CD4-positive, alpha-beta memory T cell (primary cell): Measurements from ENCODE around the gene SLC28A1. TPM values are rescaled to one million over a fixed set of nuclear protein-coding genes. Genes with fewer than 3 reads are reported as not detected.

Source experiments
- CTCF ChIA-PET: fragments of 350-600 bp; sonication (Branson Sonifier 250); formaldehyde crosslinking; loops from one replicate; lab custom pipeline; 2021; ENCODE audit warnings: inconsistent platforms; ENCODE audit not compliant: partially characterized antibody; lab: Charles Lee
- POLR2A ChIA-PET: fragments of 350-600 bp; sonication (Branson Sonifier 250); formaldehyde crosslinking; loops from one replicate; lab custom pipeline; 2021; ENCODE audit not compliant: partially characterized antibody; lab: Charles Lee
- DNase-seq, 5 donors: peaks; one replicate each; pipeline versions ENCODE4 v3.0.0 to v3.0.0-alpha.2; 2020 to 2022; ENCODE audit warnings: mixed read lengths in 1 of 5
- H3K27ac ChIP-seq: one replicate; pipeline ENCODE4 v1.7.0; 2013; ENCODE audit warnings: low read depth, low read length
- H3K27me3 ChIP-seq: 2 replicates; pipeline ENCODE4 v1.7.0; 2013; ENCODE audit warnings: mild to moderate bottlenecking, low read length, moderate library complexity; ENCODE audit not compliant: insufficient read depth
- H3K36me3 ChIP-seq: 2 replicates; pipeline ENCODE4 v1.7.0; 2013; ENCODE audit warnings: mild to moderate bottlenecking, low read length, moderate library complexity; ENCODE audit not compliant: insufficient read depth
- H3K4me1 ChIP-seq: 2 replicates; pipeline ENCODE4 v1.7.0; 2013; ENCODE audit warnings: mild to moderate bottlenecking, low read length, moderate library complexity; ENCODE audit not compliant: insufficient read depth
- H3K4me3 ChIP-seq, 2 donors: one replicate each; pipeline ENCODE4 v1.7.0; 2013; ENCODE audit warnings: low read length in 2 of 2, mild to moderate bottlenecking in 1 of 2
- H3K9me3 ChIP-seq, 2 donors: one replicate each; pipeline ENCODE4 v1.7.0; 2013; ENCODE audit warnings: low read length in 2 of 2, control low read depth in 1 of 2; ENCODE audit not compliant: control insufficient read depth in 1 of 2
- H3K27ac Mint-ChIP-seq, 7 donors: one replicate each; pipeline ENCODE4 v1.8.0; 2020 to 2021; ENCODE audit warnings: mixed read lengths in 7 of 7, mild to moderate bottlenecking in 6 of 7, inconsistent platforms in 3 of 7, moderate library complexity in 3 of 7
- H3K27me3 Mint-ChIP-seq, 2 donors: one replicate each; pipeline ENCODE4 v1.8.0; 2020 to 2021; ENCODE audit warnings: mixed read lengths in 2 of 2
- H3K36me3 Mint-ChIP-seq, 2 donors: one replicate each; pipeline ENCODE4 v1.8.0; 2020 to 2021; ENCODE audit warnings: mixed read lengths in 2 of 2, inconsistent platforms in 1 of 2, mild to moderate bottlenecking in 1 of 2
- H3K4me1 Mint-ChIP-seq, 4 donors: one replicate each; pipeline ENCODE4 v1.8.0; 2020 to 2021; ENCODE audit warnings: mixed read lengths in 4 of 4, mild to moderate bottlenecking in 1 of 4
- H3K4me3 Mint-ChIP-seq, 8 donors: one replicate each; pipeline ENCODE4 v1.8.0; 2020 to 2021; ENCODE audit warnings: mixed read lengths in 8 of 8, mild to moderate bottlenecking in 7 of 8, moderate library complexity in 6 of 8, inconsistent platforms in 3 of 8
- H3K9me3 Mint-ChIP-seq, 8 donors: one replicate each; pipeline ENCODE4 v1.8.0; 2020 to 2021; ENCODE audit warnings: mixed read lengths in 8 of 8, mild to moderate bottlenecking in 5 of 8, inconsistent platforms in 3 of 8, moderate library complexity in 1 of 8
- intact Hi-C: fragments of 100-400 bp; cut with micrococcal nuclease; formaldehyde crosslinking; loops from one replicate; pipeline ENCODE4 v1.15.1; 2023
- polyA plus RNA-seq, 2 donors: library from polyadenylated mRNA; unstranded; fragments of 300-500 nt; fragmentation: Illumina TruSeq; gene quantifications; one replicate each; pipeline ENCODE4 v1.2.3, GENCODE V29; 2021
- total RNA-seq, 2 experiments: library from RNA; stranded (reverse); gene quantifications; one replicate each; pipeline ENCODE4 v1.2.3, GENCODE V29; 2021

Gene SLC28A1
- total and polyA plus RNA-seq, 4 experiments from 2014 or later: not detected

GRCh38 chr15:84886211-84886983 is 1.9 kb downstream of the SLC28A1 start:
- DNase-seq: no peak
- no peaks in the 10 kb centered on the region for H3K4me1 Mint-ChIP-seq
- no peaks in the 10 kb centered on the region for H3K4me1 ChIP-seq
- CTCF ChIA-PET: no interaction called here
- H3K9me3 Mint-ChIP-seq: no peaks in the 10 kb centered on the region
- H3K27me3 Mint-ChIP-seq: peaks cover 0 to 3% of the 10 kb centered on the region in 2 donors
- no peaks in the 10 kb centered on the region for H3K36me3 Mint-ChIP-seq
- no peaks in the 10 kb centered on the region for H3K36me3 ChIP-seq
- H3K9me3 ChIP-seq: no peaks in the 10 kb centered on the region
- no peak overlapping the region for H3K27ac ChIP-seq
- POLR2A ChIA-PET: no interaction called here
- H3K27me3 ChIP-seq: no peaks in the 10 kb centered on the region
- no peak overlapping the region for H3K4me3 ChIP-seq
- intact Hi-C loops: no loop called here
- no peak overlapping the region for H3K27ac Mint-ChIP-seq
- H3K4me3 Mint-ChIP-seq: no peak overlapping the region

GRCh38 chr15:84886984-84887299 is 2.5 kb downstream of the SLC28A1 start:
- Histone ChIP-seq H3K4me1 (no peaks in the 10 kb centered on the region), H3K4me3 (no peak overlapping the region), H3K27me3 (no peaks in the 10 kb centered on the region), H3K36me3 (no peaks in the 10 kb centered on the region), H3K9me3 (no peaks in the 10 kb centered on the region), H3K27ac (no peak overlapping the region)
- no peaks in the 10 kb centered on the region for H3K9me3 Mint-ChIP-seq
- no peak overlapping the region for H3K27ac Mint-ChIP-seq
- H3K27me3 Mint-ChIP-seq: peaks cover 0 to 8% of the 10 kb centered on the region in 2 donors
- CTCF ChIA-PET: no interaction called here
- no peak for DNase-seq
- POLR2A ChIA-PET: no interaction called here
- H3K4me3 Mint-ChIP-seq: no peak overlapping the region
- intact Hi-C loops: no loop called here
- H3K4me1 Mint-ChIP-seq: no peaks in the 10 kb centered on the region
- H3K36me3 Mint-ChIP-seq: no peaks in the 10 kb centered on the region

- no peak overlapping the region for H3K27ac Mint-ChIP-seq
- Histone ChIP-seq H3K36me3 (no peaks in the 10 kb centered on the region), H3K9me3 (no peaks in the 10 kb centered on the region), H3K4me1 (no peaks in the 10 kb centered on the region), H3K27me3 (no peaks in the 10 kb centered on the region), H3K27ac (no peak overlapping the region), H3K4me3 (no peak overlapping the region)
- H3K4me1 Mint-ChIP-seq: no peaks in the 10 kb centered on the region
- H3K36me3 Mint-ChIP-seq: no peaks in the 10 kb centered on the region
- no peaks in the 10 kb centered on the region for H3K9me3 Mint-ChIP-seq
- H3K27me3 Mint-ChIP-seq: peaks cover 0 to 8% of the 10 kb centered on the region in 2 donors
- DNase-seq: no peak
- ChIA-PET CTCF (no interaction called here), POLR2A (no interaction called here)
- intact Hi-C loops: no loop called here
- no peak overlapping the region for H3K4me3 Mint-ChIP-seq
Measured at GRCh38 chr15:84887938-84888337, 3.5 kb downstream of the SLC28A1 start.

GRCh38 chr15:84888639-84889038 is 4.2 kb downstream of the SLC28A1 start:
- no peak for DNase-seq
- Histone ChIP-seq H3K4me1 (no peaks in the 10 kb centered on the region), H3K27ac (no peak overlapping the region), H3K36me3 (no peaks in the 10 kb centered on the region), H3K9me3 (no peaks in the 10 kb centered on the region), H3K4me3 (no peak overlapping the region), H3K27me3 (no peaks in the 10 kb centered on the region)
- Mint-ChIP-seq H3K4me3 (no peak overlapping the region), H3K9me3 (no peaks in the 10 kb centered on the region), H3K27ac (no peak overlapping the region), H3K36me3 (no peaks in the 10 kb centered on the region), H3K4me1 (no peaks in the 10 kb centered on the region), H3K27me3 (peaks cover 0 to 8% of the 10 kb centered on the region in 2 donors)
- ChIA-PET CTCF (no interaction called here), POLR2A (no interaction called here)
- intact Hi-C loops: no loop called here

- H3K27me3 Mint-ChIP-seq: peaks cover 0 to 10% of the 10 kb centered on the region in 2 donors
- no peaks in the 10 kb centered on the region for H3K27me3 ChIP-seq
- H3K27ac ChIP-seq: no peak overlapping the region
- H3K9me3 ChIP-seq: no peaks in the 10 kb centered on the region
- no peaks in the 10 kb centered on the region for H3K9me3 Mint-ChIP-seq
- no peaks in the 10 kb centered on the region for H3K4me1 ChIP-seq
- DNase-seq: no peak
- no peaks in the 10 kb centered on the region for H3K36me3 ChIP-seq
- no peak overlapping the region for H3K27ac Mint-ChIP-seq
- no peaks in the 10 kb centered on the region for H3K4me1 Mint-ChIP-seq
- intact Hi-C loops: no loop called here
- H3K36me3 Mint-ChIP-seq: no peaks in the 10 kb centered on the region
- ChIA-PET POLR2A (no interaction called here), CTCF (interaction anchor here (1.5 kb wide), 1 partner anchor 9 kb away, joined by 4 read pairs; no protein-coding TSS in a partner anchor)
- H3K4me3 ChIP-seq: no peak overlapping the region
- H3K4me3 Mint-ChIP-seq: no peak overlapping the region
Measured at GRCh38 chr15:84889313-84889990, 5.0 kb downstream of the SLC28A1 start.

- Mint-ChIP-seq H3K27ac (no peak overlapping the region), H3K36me3 (no peaks in the 10 kb centered on the region), H3K27me3 (peaks cover 0 to 11% of the 10 kb centered on the region in 2 donors), H3K9me3 (no peaks in the 10 kb centered on the region), H3K4me3 (no peak overlapping the region), H3K4me1 (no peaks in the 10 kb centered on the region)
- Histone ChIP-seq H3K27me3 (no peaks in the 10 kb centered on the region), H3K27ac (no peak overlapping the region), H3K4me1 (no peaks in the 10 kb centered on the region), H3K4me3 (no peak overlapping the region), H3K36me3 (no peaks in the 10 kb centered on the region), H3K9me3 (no peaks in the 10 kb centered on the region)
- intact Hi-C loops: no loop called here
- ChIA-PET POLR2A (no interaction called here), CTCF (interaction anchor here (1.5 kb wide), 1 partner anchor 9 kb away, joined by 4 read pairs; no protein-coding TSS in a partner anchor)
- no peak for DNase-seq
Measured at GRCh38 chr15:84889991-84890669, 5.7 kb downstream of the SLC28A1 start.

GRCh38 chr15:84890670-84891162 is 6.3 kb downstream of the SLC28A1 start:
- ChIA-PET CTCF (interaction anchor here (1.5 kb wide), 1 partner anchor 10 kb away, joined by 4 read pairs; no protein-coding TSS in a partner anchor), POLR2A (no interaction called here)
- H3K4me3 ChIP-seq: no peak overlapping the region
- no peaks in the 10 kb centered on the region for H3K27me3 ChIP-seq
- no peaks in the 10 kb centered on the region for H3K4me1 ChIP-seq
- intact Hi-C loops: no loop called here
- no peak overlapping the region for H3K27ac ChIP-seq
- Mint-ChIP-seq H3K36me3 (no peaks in the 10 kb centered on the region), H3K27ac (no peak overlapping the region), H3K4me1 (no peaks in the 10 kb centered on the region), H3K9me3 (no peaks in the 10 kb centered on the region), H3K4me3 (no peak overlapping the region), H3K27me3 (peaks cover 0 to 11% of the 10 kb centered on the region in 2 donors)
- no peaks in the 10 kb centered on the region for H3K36me3 ChIP-seq
- no peak for DNase-seq
- H3K9me3 ChIP-seq: no peaks in the 10 kb centered on the region
